Measurements from ENCODE around the gene PIK3CG.
A peak's percentile ranks its signal among the peaks of the same experiment; 100 is the strongest.
"Not testable (repeated sequence)": the region's sequence is repeated elsewhere in the genome, so short reads cannot be mapped to it uniquely, and the experiment has no call there.

Gene PIK3CG

GRCh38 chr7:106936236-106936635 is 71.2 kb downstream of the PIK3CG start:
- Histone ChIP-seq H2AFZ (ENCODE audit: low read depth, low read length) (no peak overlapping the region), H3K27me3 (ENCODE audit: low read depth, low read length) (no peaks in the 10 kb centered on the region), H3K36me3 (replicated peaks; ENCODE audit: low read depth, low read length) (no peaks in the 10 kb centered on the region), H3K27ac (ENCODE audit: low read length) (no peak overlapping the region), H4K20me1 (ENCODE audit: insufficient read depth, low read length) (no peaks in the 10 kb centered on the region), H3K4me2 (ENCODE audit: low read length) (no peak overlapping the region), H3K79me2 (ENCODE audit: low read length) (no peaks in the 10 kb centered on the region), H3K9ac (ENCODE audit: low read length) (no peak overlapping the region), H3K4me3 (ENCODE audit: low read length) (no peak overlapping the region), H3K9me3 (ENCODE audit: insufficient read depth, low read length) (no peaks in the 10 kb centered on the region), H3K4me1 (ENCODE audit: low read length) (peaks cover 40% of the 10 kb centered on the region)
- no peak for TF ChIP-seq EZH2phosphoT487 (IDR thresholded peaks at IDR 0.05; ENCODE audit: low read depth)
- TF ChIP-seq CTCF (IDR thresholded peaks at IDR 0.05; ENCODE audit: low read depth, low read length): no peak

- not testable (repeated sequence) for H4K20me1 ChIP-seq (ENCODE audit: insufficient read depth, low read length); H3K79me2 ChIP-seq (ENCODE audit: low read length); H2AFZ ChIP-seq (ENCODE audit: low read depth, low read length); H3K36me3 ChIP-seq (replicated peaks; ENCODE audit: low read depth, low read length); H3K9ac ChIP-seq (ENCODE audit: low read length); H3K4me2 ChIP-seq (ENCODE audit: low read length); H3K27me3 ChIP-seq (ENCODE audit: low read depth, low read length); H3K9me3 ChIP-seq (ENCODE audit: insufficient read depth, low read length); H3K4me3 ChIP-seq (ENCODE audit: low read length); H3K27ac ChIP-seq (ENCODE audit: low read length)
- H3K4me1 ChIP-seq (ENCODE audit: low read length): peaks cover 28% of the 10 kb centered on the region
Measured at GRCh38 chr7:106938122-106938521, 73.0 kb downstream of the PIK3CG start.

GRCh38 chr7:106938803-106939202 is 73.7 kb downstream of the PIK3CG start:
- Histone ChIP-seq H4K20me1 (ENCODE audit: insufficient read depth, low read length) (no peaks in the 10 kb centered on the region), H3K27me3 (ENCODE audit: low read depth, low read length) (no peaks in the 10 kb centered on the region), H3K4me1 (ENCODE audit: low read length) (peaks cover 23% of the 10 kb centered on the region), H2AFZ (ENCODE audit: low read depth, low read length) (no peak overlapping the region), H3K79me2 (ENCODE audit: low read length) (no peaks in the 10 kb centered on the region), H3K9me3 (ENCODE audit: insufficient read depth, low read length) (no peaks in the 10 kb centered on the region), H3K4me3 (ENCODE audit: low read length) (no peak overlapping the region), H3K36me3 (replicated peaks; ENCODE audit: low read depth, low read length) (no peaks in the 10 kb centered on the region), H3K27ac (ENCODE audit: low read length) (no peak overlapping the region), H3K9ac (ENCODE audit: low read length) (no peak overlapping the region), H3K4me2 (ENCODE audit: low read length) (no peak overlapping the region)
- TF ChIP-seq CTCF (IDR thresholded peaks at IDR 0.05; ENCODE audit: low read depth, low read length): no peak
- no peak for TF ChIP-seq EZH2phosphoT487 (IDR thresholded peaks at IDR 0.05; ENCODE audit: low read depth)

GRCh38 chr7:106944035-106944665 is 79.1 kb downstream of the PIK3CG start:
- Histone ChIP-seq H3K9me3 (ENCODE audit: insufficient read depth, low read length) (no peaks in the 10 kb centered on the region), H3K27me3 (ENCODE audit: low read depth, low read length) (no peaks in the 10 kb centered on the region), H3K79me2 (ENCODE audit: low read length) (no peaks in the 10 kb centered on the region), H3K27ac (ENCODE audit: low read length) (no peak overlapping the region), H4K20me1 (ENCODE audit: insufficient read depth, low read length) (no peaks in the 10 kb centered on the region), H3K4me2 (ENCODE audit: low read length) (no peak overlapping the region), H3K36me3 (replicated peaks; ENCODE audit: low read depth, low read length) (no peaks in the 10 kb centered on the region), H3K4me3 (ENCODE audit: low read length) (no peak overlapping the region), H3K9ac (ENCODE audit: low read length) (no peak overlapping the region), H2AFZ (ENCODE audit: low read depth, low read length) (no peak overlapping the region), H3K4me1 (ENCODE audit: low read length) (peaks cover 34% of the 10 kb centered on the region)
- no peak for TF ChIP-seq EZH2phosphoT487 (IDR thresholded peaks at IDR 0.05; ENCODE audit: low read depth)

- no peak overlapping the region for H2AFZ ChIP-seq (ENCODE audit: low read depth, low read length)
- no peaks in the 10 kb centered on the region for H3K27me3 ChIP-seq (ENCODE audit: low read depth, low read length)
- no peak overlapping the region for H3K9ac ChIP-seq (ENCODE audit: low read length)
- no peaks in the 10 kb centered on the region for H3K36me3 ChIP-seq (replicated peaks; ENCODE audit: low read depth, low read length)
- H3K79me2 ChIP-seq (ENCODE audit: low read length): no peaks in the 10 kb centered on the region
- peaks cover 19% of the 10 kb centered on the region for H3K4me1 ChIP-seq (ENCODE audit: low read length)
- no peaks in the 10 kb centered on the region for H4K20me1 ChIP-seq (ENCODE audit: insufficient read depth, low read length)
- H3K4me3 ChIP-seq (ENCODE audit: low read length): no peak overlapping the region
- TF ChIP-seq EZH2phosphoT487 (IDR thresholded peaks at IDR 0.05; ENCODE audit: low read depth) (no peak), CTCF (IDR thresholded peaks at IDR 0.05; ENCODE audit: low read depth, low read length) (peak; percentile 89)
- H3K9me3 ChIP-seq (ENCODE audit: insufficient read depth, low read length): no peaks in the 10 kb centered on the region
- H3K27ac ChIP-seq (ENCODE audit: low read length): no peak overlapping the region
- H3K4me2 ChIP-seq (ENCODE audit: low read length): no peak overlapping the region
Measured at GRCh38 chr7:106947244-106947728, 82.2 kb downstream of the PIK3CG start.
